ENCODE data around the gene HAPLN3. TPM values are rescaled to one million over a fixed set of nuclear protein-coding genes. Genes with fewer than 3 reads are reported as not detected.

Gene HAPLN3
- total and polyA plus RNA-seq, 4 donors, result 12.6 to 20.3 (median 18.4) TPM

GRCh38 chr15:88905576-88905975 is 10.2 kb upstream of the HAPLN3 start:
- 94% methylated on average over 9 of the region's 11 CpGs for WGBS (ENCODE audit: insufficient coverage)
- Histone ChIP-seq H3K9me3 (ENCODE audit: control insufficient read depth, insufficient read depth, low read length) (no peaks in the 10 kb centered on the region), H3K4me3 (ENCODE audit: low read depth, low read length) (no peak overlapping the region), H3K36me3 (ENCODE audit: control insufficient read depth, insufficient read depth, low read length) (peaks cover 76% of the 10 kb centered on the region), H3K4me1 (ENCODE audit: control insufficient read depth, insufficient read depth, low read length) (peaks cover 46% of the 10 kb centered on the region), H3K27me3 (ENCODE audit: control insufficient read depth, insufficient read depth, low read length) (no peaks in the 10 kb centered on the region), H3K27ac (ENCODE audit: low read depth, low read length) (peak overlapping the region; percentile 27)
- no peak for DNase-seq (ENCODE audit: low read depth in 4 of 6, low spot score in 6 of 6)

DNA sequence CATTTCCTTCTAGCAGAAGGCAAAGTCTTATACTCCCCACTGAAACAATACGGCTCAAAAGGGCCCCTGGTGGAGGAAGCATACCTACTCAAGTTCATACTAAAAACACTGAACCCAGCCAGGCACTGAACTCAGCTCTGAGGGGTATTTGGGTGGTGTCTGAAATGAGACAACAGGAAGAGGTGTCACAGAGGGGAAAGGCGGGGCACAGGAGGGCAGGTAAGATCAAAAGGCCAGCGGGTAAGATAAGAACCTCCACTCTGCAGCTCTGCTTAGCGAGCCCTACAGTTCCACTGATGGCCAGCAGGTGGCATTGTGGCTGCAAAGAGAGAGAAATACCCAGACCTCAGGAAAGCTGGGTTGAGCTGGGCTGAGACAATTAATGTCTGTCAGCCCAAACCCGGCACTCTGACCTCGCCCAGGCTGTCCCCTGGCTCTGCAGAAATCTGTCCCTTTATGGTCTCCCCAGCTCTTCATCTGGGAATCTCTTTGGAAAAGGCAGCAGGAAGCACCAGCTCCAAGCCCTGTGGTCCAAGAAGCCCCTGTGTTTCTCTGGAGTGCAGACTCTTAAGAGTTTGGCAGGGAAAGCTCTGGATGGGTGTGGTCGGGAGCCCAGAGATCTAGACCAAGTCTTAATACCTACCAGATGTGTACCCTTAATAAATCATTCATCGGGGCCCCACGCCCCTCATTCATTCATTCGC is 9.4 kb upstream of the HAPLN3 start:
- H3K27ac ChIP-seq (ENCODE audit: low read depth, low read length), result peak overlapping the region; percentile 27
- DNase-seq (ENCODE audit: low read depth in 4 of 6, low spot score in 6 of 6), result peak; percentile 63 to 93 (median 74)
- H3K4me1 ChIP-seq (ENCODE audit: control insufficient read depth, insufficient read depth, low read length), result peaks cover 38% of the 10 kb centered on the region
- H3K9me3 ChIP-seq (ENCODE audit: control insufficient read depth, insufficient read depth, low read length), result no peaks in the 10 kb centered on the region
- no peaks in the 10 kb centered on the region for H3K27me3 ChIP-seq (ENCODE audit: control insufficient read depth, insufficient read depth, low read length)
- H3K4me3 ChIP-seq (ENCODE audit: low read depth, low read length), result no peak overlapping the region
- peaks cover 73% of the 10 kb centered on the region for H3K36me3 ChIP-seq (ENCODE audit: control insufficient read depth, insufficient read depth, low read length)
- 43% methylated on average over 9 of the region's 10 CpGs for WGBS (ENCODE audit: insufficient coverage)

- H3K9me3 ChIP-seq (ENCODE audit: control insufficient read depth, insufficient read depth, low read length), result no peaks in the 10 kb centered on the region
- DNase-seq (ENCODE audit: low read depth in 4 of 6, low spot score in 6 of 6), result no peak
- peaks cover 74% of the 10 kb centered on the region for H3K36me3 ChIP-seq (ENCODE audit: control insufficient read depth, insufficient read depth, low read length)
- peaks cover 32% of the 10 kb centered on the region for H3K4me1 ChIP-seq (ENCODE audit: control insufficient read depth, insufficient read depth, low read length)
- no peak overlapping the region for H3K27ac ChIP-seq (ENCODE audit: low read depth, low read length)
- WGBS (ENCODE audit: insufficient coverage), result 86% methylated on average over 2 of the region's 2 CpGs
- no peaks in the 10 kb centered on the region for H3K27me3 ChIP-seq (ENCODE audit: control insufficient read depth, insufficient read depth, low read length)
- H3K4me3 ChIP-seq (ENCODE audit: low read depth, low read length), result no peak overlapping the region
Measured at GRCh38 chr15:88904257-88904623, 8.9 kb upstream of the HAPLN3 start.

- no peak for DNase-seq (ENCODE audit: low read depth in 4 of 6, low spot score in 6 of 6)
- H3K36me3 ChIP-seq (ENCODE audit: control insufficient read depth, insufficient read depth, low read length), result peaks cover 66% of the 10 kb centered on the region
- no peak overlapping the region for H3K27ac ChIP-seq (ENCODE audit: low read depth, low read length)
- H3K4me1 ChIP-seq (ENCODE audit: control insufficient read depth, insufficient read depth, low read length), result peaks cover 34% of the 10 kb centered on the region
- no peak overlapping the region for H3K4me3 ChIP-seq (ENCODE audit: low read depth, low read length)
- no peaks in the 10 kb centered on the region for H3K27me3 ChIP-seq (ENCODE audit: control insufficient read depth, insufficient read depth, low read length)
- WGBS (ENCODE audit: insufficient coverage), result 100% methylated on average over 2 of the region's 2 CpGs
- no peaks in the 10 kb centered on the region for H3K9me3 ChIP-seq (ENCODE audit: control insufficient read depth, insufficient read depth, low read length)
Measured at GRCh38 chr15:88902846-88903245, 7.5 kb upstream of the HAPLN3 start.

GRCh38 chr15:88902221-88902835 is 7.0 kb upstream of the HAPLN3 start:
- Histone ChIP-seq H3K27ac (ENCODE audit: low read depth, low read length) (no peak overlapping the region), H3K27me3 (ENCODE audit: control insufficient read depth, insufficient read depth, low read length) (no peaks in the 10 kb centered on the region), H3K4me3 (ENCODE audit: low read depth, low read length) (no peak overlapping the region), H3K36me3 (ENCODE audit: control insufficient read depth, insufficient read depth, low read length) (peaks cover 61% of the 10 kb centered on the region), H3K9me3 (ENCODE audit: control insufficient read depth, insufficient read depth, low read length) (no peaks in the 10 kb centered on the region), H3K4me1 (ENCODE audit: control insufficient read depth, insufficient read depth, low read length) (peaks cover 35% of the 10 kb centered on the region)
- WGBS (ENCODE audit: insufficient coverage), result 93% methylated on average over 4 of the region's 6 CpGs
- DNase-seq (ENCODE audit: low read depth in 4 of 6, low spot score in 6 of 6), result no peak

GRCh38 chr15:88901508-88902220 is 6.3 kb upstream of the HAPLN3 start:
- H3K27me3 ChIP-seq (ENCODE audit: control insufficient read depth, insufficient read depth, low read length), result no peaks in the 10 kb centered on the region
- 96% methylated on average over 12 of the region's 15 CpGs for WGBS (ENCODE audit: insufficient coverage)
- no peak for DNase-seq (ENCODE audit: low read depth in 4 of 6, low spot score in 6 of 6)
- peaks cover 54% of the 10 kb centered on the region for H3K36me3 ChIP-seq (ENCODE audit: control insufficient read depth, insufficient read depth, low read length)
- H3K4me1 ChIP-seq (ENCODE audit: control insufficient read depth, insufficient read depth, low read length), result peaks cover 39% of the 10 kb centered on the region
- H3K4me3 ChIP-seq (ENCODE audit: low read depth, low read length), result no peak overlapping the region
- H3K9me3 ChIP-seq (ENCODE audit: control insufficient read depth, insufficient read depth, low read length), result no peaks in the 10 kb centered on the region
- no peak overlapping the region for H3K27ac ChIP-seq (ENCODE audit: low read depth, low read length)

GRCh38 chr15:88900982-88901418 is 5.7 kb upstream of the HAPLN3 start:
- Histone ChIP-seq H3K27ac (ENCODE audit: low read depth, low read length) (no peak overlapping the region), H3K36me3 (ENCODE audit: control insufficient read depth, insufficient read depth, low read length) (peaks cover 50% of the 10 kb centered on the region), H3K9me3 (ENCODE audit: control insufficient read depth, insufficient read depth, low read length) (no peaks in the 10 kb centered on the region), H3K27me3 (ENCODE audit: control insufficient read depth, insufficient read depth, low read length) (no peaks in the 10 kb centered on the region), H3K4me3 (ENCODE audit: low read depth, low read length) (no peak overlapping the region), H3K4me1 (ENCODE audit: control insufficient read depth, insufficient read depth, low read length) (peaks cover 46% of the 10 kb centered on the region)
- no peak for DNase-seq (ENCODE audit: low read depth in 4 of 6, low spot score in 6 of 6)
- WGBS (ENCODE audit: insufficient coverage), result 90% methylated on average over 2 of the region's 5 CpGs

GRCh38 chr15:88900309-88900981 is 5.1 kb upstream of the HAPLN3 start:
- Histone ChIP-seq H3K36me3 (ENCODE audit: control insufficient read depth, insufficient read depth, low read length) (peaks cover 46% of the 10 kb centered on the region), H3K27ac (ENCODE audit: low read depth, low read length) (no peak overlapping the region), H3K4me1 (ENCODE audit: control insufficient read depth, insufficient read depth, low read length) (peaks cover 47% of the 10 kb centered on the region), H3K9me3 (ENCODE audit: control insufficient read depth, insufficient read depth, low read length) (no peaks in the 10 kb centered on the region), H3K4me3 (ENCODE audit: low read depth, low read length) (no peak overlapping the region), H3K27me3 (ENCODE audit: control insufficient read depth, insufficient read depth, low read length) (peaks cover 4% of the 10 kb centered on the region)
- no peak for DNase-seq (ENCODE audit: low read depth in 4 of 6, low spot score in 6 of 6)
- WGBS (ENCODE audit: insufficient coverage), result 90% methylated on average over 8 of the region's 12 CpGs

DNA sequence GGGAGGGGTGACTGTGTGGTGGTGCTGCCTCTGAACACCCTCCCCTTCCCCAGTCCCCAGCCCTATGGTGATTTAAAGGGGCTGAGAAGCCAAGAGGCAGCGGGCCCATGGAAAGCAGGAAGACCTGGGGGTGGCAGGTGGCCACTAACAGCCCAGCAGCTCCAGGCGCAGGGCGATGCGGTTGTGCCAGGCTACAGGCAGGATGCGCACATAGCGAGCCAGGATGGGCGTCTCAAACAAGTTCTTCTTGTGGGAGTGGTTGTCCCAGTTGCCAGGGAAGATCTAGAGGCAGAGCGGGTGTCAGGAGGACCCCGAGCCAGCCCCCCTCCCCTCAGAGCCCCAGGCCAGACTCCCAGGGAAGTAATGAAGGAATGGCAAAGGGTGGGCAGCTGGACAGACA is 3.9 kb upstream of the HAPLN3 start:
- WGBS (ENCODE audit: insufficient coverage), result 71% methylated on average over 1 of the region's 9 CpGs
- H3K4me1 ChIP-seq (ENCODE audit: control insufficient read depth, insufficient read depth, low read length), result peaks cover 48% of the 10 kb centered on the region
- DNase-seq (ENCODE audit: low read depth in 4 of 6, low spot score in 6 of 6), result no peak
- H3K9me3 ChIP-seq (ENCODE audit: control insufficient read depth, insufficient read depth, low read length), result no peaks in the 10 kb centered on the region
- H3K27ac ChIP-seq (ENCODE audit: low read depth, low read length), result no peak overlapping the region
- H3K36me3 ChIP-seq (ENCODE audit: control insufficient read depth, insufficient read depth, low read length), result peaks cover 44% of the 10 kb centered on the region
- peaks cover 15% of the 10 kb centered on the region for H3K27me3 ChIP-seq (ENCODE audit: control insufficient read depth, insufficient read depth, low read length)
- no peak overlapping the region for H3K4me3 ChIP-seq (ENCODE audit: low read depth, low read length)
